RWPE2 (cell line): ENCODE results near the gene ALCAM.

Experiments
- ATAC-seq: fragments of 200-7000 bp; cut with Tn5 transposase; 3 replicates; pipeline ENCODE4 v1.9.1; 2021; ENCODE audit warnings: low read depth
- DNase-seq: peaks from one replicate; pipeline ENCODE4 v3.0.0-alpha.2; 2020; ENCODE audit warnings: low spot score
- H3K27ac ChIP-seq: fragments of 450-650 bp; 2 replicates; pipeline ENCODE4 v1.5.1; 2017; ENCODE audit warnings: mild to moderate bottlenecking; ENCODE audit not compliant: poor library complexity, severe bottlenecking
- H3K27me3 ChIP-seq: fragments of 250-450 bp; sonication (Bioruptor Pico); 2 replicates; pipeline ENCODE4 v1.5.1; 2021; ENCODE audit warnings: mild to moderate bottlenecking, moderate library complexity; ENCODE audit not compliant: insufficient read depth, poor library complexity, severe bottlenecking
- H3K36me3 ChIP-seq: fragments of 250-450 bp; sonication (Bioruptor Pico); 2 replicates; pipeline ENCODE4 v1.5.1; 2020; ENCODE audit warnings: low read depth, mild to moderate bottlenecking, moderate library complexity
- H3K4me1 ChIP-seq: fragments of 250-450 bp; sonication (Bioruptor Pico); 2 replicates; pipeline ENCODE4 v1.5.1; 2021; ENCODE audit warnings: mild to moderate bottlenecking, moderate library complexity; ENCODE audit not compliant: insufficient read depth, poor library complexity, severe bottlenecking
- H3K4me3 ChIP-seq: fragments of 250-450 bp; sonication (Bioruptor Pico); 2 replicates; pipeline ENCODE4 v1.5.1; 2021; ENCODE audit warnings: mild to moderate bottlenecking, moderate library complexity; ENCODE audit not compliant: severe bottlenecking
- H3K9me3 ChIP-seq: fragments of 250-450 bp; sonication (Bioruptor Pico); 2 replicates; pipeline ENCODE4 v1.5.1; 2021; ENCODE audit warnings: mild to moderate bottlenecking, moderate library complexity; ENCODE audit not compliant: severe bottlenecking
- TF ChIP-seq, protein P1 (sequence below): fragments of 450-650 bp; IDR thresholded peaks from one replicate; pipeline ENCODE4 v1.5.1; 2017; ENCODE audit warnings: mild to moderate bottlenecking, moderate library complexity; ENCODE audit not compliant: poor library complexity, severe bottlenecking

The ALCAM gene

DNA sequence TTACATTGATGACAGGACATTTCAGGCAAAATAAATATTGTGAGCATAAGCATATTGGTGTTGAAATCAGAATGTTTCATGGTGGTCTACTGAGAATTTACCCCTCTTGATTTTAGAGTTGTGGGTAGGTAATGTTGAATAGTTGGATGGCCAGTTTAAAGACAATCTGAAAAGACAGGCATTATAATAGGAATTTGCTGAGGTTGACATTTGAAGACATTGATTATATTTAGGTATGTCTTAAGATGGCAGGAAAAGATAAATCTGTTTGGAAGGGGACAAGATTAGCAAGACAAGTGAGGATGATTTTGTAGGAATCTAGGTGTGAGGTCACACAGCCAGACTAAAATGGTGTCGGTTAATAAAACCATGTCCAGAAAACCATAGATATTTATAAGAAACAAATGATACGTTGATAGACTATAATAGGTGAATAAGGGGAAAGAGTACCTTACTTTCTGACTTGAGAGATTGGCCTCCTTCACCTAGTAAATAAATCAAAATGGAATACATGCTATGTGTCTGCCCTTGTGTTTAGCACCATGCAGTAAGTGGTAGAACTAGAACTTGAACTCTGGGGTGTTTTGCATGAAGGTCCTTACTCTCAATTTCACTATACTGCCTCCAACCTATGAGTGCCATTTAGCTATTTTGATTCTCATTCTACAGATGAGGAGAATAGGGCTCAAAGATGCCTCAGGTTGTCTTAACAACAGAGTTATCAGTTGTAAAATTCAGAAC lies 57.9 kb downstream of the ALCAM start:
- no peaks in the 10 kb centered on the region for H3K36me3 ChIP-seq
- H3K27ac ChIP-seq: no peak overlapping the region
- H3K9me3 ChIP-seq: no peaks in the 10 kb centered on the region
- no peak for ATAC-seq
- TF ChIP-seq, protein P1, sequence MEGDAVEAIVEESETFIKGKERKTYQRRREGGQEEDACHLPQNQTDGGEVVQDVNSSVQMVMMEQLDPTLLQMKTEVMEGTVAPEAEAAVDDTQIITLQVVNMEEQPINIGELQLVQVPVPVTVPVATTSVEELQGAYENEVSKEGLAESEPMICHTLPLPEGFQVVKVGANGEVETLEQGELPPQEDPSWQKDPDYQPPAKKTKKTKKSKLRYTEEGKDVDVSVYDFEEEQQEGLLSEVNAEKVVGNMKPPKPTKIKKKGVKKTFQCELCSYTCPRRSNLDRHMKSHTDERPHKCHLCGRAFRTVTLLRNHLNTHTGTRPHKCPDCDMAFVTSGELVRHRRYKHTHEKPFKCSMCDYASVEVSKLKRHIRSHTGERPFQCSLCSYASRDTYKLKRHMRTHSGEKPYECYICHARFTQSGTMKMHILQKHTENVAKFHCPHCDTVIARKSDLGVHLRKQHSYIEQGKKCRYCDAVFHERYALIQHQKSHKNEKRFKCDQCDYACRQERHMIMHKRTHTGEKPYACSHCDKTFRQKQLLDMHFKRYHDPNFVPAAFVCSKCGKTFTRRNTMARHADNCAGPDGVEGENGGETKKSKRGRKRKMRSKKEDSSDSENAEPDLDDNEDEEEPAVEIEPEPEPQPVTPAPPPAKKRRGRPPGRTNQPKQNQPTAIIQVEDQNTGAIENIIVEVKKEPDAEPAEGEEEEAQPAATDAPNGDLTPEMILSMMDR: no peak
- H3K4me3 ChIP-seq: no peak overlapping the region
- no peaks in the 10 kb centered on the region for H3K27me3 ChIP-seq
- no peaks in the 10 kb centered on the region for H3K4me1 ChIP-seq
- DNase-seq: no peak

DNA sequence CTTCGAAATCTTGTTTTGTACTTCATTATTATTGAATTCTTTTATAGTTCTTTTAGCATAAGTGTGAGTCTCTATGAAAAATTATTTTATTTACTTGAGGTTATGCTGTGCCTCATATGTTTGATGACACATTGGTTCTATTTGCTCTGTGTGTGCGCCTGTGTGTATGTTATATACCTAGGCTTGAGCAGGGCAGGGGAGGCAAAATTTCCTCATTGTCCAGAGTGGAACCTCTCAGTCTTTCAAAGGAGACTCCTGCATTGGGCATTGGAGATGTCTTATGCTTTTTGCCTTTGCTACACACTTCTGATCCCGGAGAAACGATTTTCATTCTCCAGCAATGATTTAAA lies 58.4 kb downstream of the ALCAM start:
- no peaks in the 10 kb centered on the region for H3K9me3 ChIP-seq
- no peak for ATAC-seq
- H3K4me3 ChIP-seq: no peak overlapping the region
- no peaks in the 10 kb centered on the region for H3K36me3 ChIP-seq
- H3K4me1 ChIP-seq: no peaks in the 10 kb centered on the region
- TF ChIP-seq, protein P1: no peak
- no peak overlapping the region for H3K27ac ChIP-seq
- no peaks in the 10 kb centered on the region for H3K27me3 ChIP-seq
- no peak for DNase-seq

DNA sequence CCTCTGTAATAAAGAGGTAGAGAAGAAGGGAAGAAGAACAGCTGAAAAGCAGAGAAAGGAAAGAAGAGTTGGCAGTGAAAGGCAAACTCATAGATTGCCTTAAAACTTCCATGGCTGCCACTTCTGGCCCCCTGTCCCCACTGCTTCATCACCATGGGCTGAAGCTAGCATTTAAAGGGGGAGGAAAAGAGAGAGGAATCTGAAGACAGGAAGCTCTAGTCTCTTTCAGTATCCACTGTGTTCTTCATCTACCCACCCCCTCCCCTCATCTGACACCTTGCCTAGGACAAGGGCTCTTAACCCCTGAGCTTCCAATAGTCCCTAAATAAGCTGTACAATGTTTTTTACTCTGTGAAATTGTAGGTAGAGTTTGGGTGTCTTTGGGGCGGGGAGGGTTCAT lies 60.6 kb downstream of the ALCAM start:
- no peaks in the 10 kb centered on the region for H3K27me3 ChIP-seq
- no peak overlapping the region for H3K4me3 ChIP-seq
- H3K36me3 ChIP-seq: no peaks in the 10 kb centered on the region
- DNase-seq: no peak
- H3K4me1 ChIP-seq: no peaks in the 10 kb centered on the region
- H3K9me3 ChIP-seq: no peaks in the 10 kb centered on the region
- TF ChIP-seq, protein P1: no peak
- ATAC-seq: no peak
- H3K27ac ChIP-seq: no peak overlapping the region

DNA sequence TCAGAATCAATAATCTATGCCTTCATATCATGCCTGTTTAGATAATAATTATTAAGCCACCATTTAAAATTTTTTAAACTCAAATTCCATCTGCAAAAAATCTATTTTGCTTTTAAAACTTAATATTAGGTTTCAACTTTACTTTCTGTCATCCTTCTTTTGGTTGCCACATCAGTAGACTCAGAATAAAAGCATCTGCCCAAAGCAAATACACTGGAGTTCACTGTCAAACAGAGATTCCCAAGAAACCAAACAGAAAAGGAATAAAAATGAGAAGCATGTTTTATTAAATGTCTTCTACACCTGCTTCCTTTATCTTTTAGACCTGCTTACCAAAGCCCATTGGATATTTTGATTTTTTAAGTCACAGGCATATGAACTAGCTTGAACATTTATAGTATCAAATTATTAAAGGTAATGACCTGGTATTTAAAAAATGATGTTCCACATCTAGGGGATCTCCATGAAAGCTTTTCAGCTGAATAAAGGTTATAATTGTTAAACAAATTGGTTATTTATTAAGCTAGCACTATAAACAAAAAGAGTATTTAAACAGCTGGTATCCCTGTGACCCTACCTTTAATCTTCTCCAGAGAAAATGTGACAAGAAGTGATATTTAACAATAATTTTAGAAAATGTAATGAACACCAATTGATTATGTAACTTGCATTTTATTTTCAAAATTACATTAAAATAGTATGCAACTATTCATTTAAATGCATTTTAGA lies 62.5 kb downstream of the ALCAM start:
- Histone ChIP-seq H3K4me3 (no peak overlapping the region), H3K4me1 (no peaks in the 10 kb centered on the region), H3K36me3 (no peaks in the 10 kb centered on the region), H3K27me3 (no peaks in the 10 kb centered on the region), H3K27ac (no peak overlapping the region), H3K9me3 (no peaks in the 10 kb centered on the region)
- ATAC-seq (no peak), DNase-seq (no peak)
- TF ChIP-seq, protein P1: no peak

DNA sequence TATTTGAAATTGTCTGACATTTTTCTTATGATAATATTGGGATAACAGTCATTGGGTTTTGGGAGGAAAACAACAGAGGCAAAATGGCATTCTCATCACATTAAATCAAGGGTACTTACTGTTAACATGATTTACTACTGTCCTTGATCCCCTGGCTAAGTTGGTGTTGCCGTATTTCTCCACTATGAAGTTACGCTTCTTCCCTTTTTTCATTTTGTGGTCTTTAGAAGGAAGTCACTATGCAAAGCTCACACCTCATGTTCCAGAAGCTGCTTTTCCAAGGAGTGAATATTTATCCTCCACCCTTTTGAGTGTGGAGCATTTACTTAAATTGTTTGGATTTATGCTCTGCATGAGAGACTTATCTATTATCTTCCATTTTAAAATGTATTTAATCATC lies 63.7 kb downstream of the ALCAM start:
- no peaks in the 10 kb centered on the region for H3K9me3 ChIP-seq
- H3K4me3 ChIP-seq: no peak overlapping the region
- H3K36me3 ChIP-seq: peaks cover 7% of the 10 kb centered on the region; the same call in 1 of the 2 replicates
- ATAC-seq (no peak), DNase-seq (no peak)
- H3K27me3 ChIP-seq: no peaks in the 10 kb centered on the region
- TF ChIP-seq, protein P1: no peak
- H3K27ac ChIP-seq: no peak overlapping the region
- no peaks in the 10 kb centered on the region for H3K4me1 ChIP-seq
